WTC11 (cell line): ENCODE data around the gene ITGA3.

Experiments
- JUN ChIP-seq: sonication (generic); formaldehyde crosslinking; IDR thresholded peaks from 2 replicates; pipeline ENCODE4 v1.8.0; 2023; ENCODE audit warnings: mild to moderate bottlenecking, missing genetic modification reagents
- TF ChIP-seq, protein P1 (sequence below): fragments of 200-600 bp; IDR thresholded peaks from 2 replicates; pipeline ENCODE4 v1.8.0; 2022; ENCODE audit warnings: antibody characterized with exemption
- TF ChIP-seq, protein P2 (sequence below): sonication (generic); formaldehyde crosslinking; IDR thresholded peaks from 2 replicates; pipeline ENCODE4 v1.8.1; 2023; ENCODE audit warnings: mild to moderate bottlenecking, missing genetic modification reagents, moderate library complexity
- TF ChIP-seq, protein P3 (sequence below): sonication (generic); formaldehyde crosslinking; conservative IDR thresholded peaks from 2 replicates; pipeline ENCODE4 v1.8.1; 2022; ENCODE audit warnings: mild to moderate bottlenecking, missing genetic modification reagents

DNA sequence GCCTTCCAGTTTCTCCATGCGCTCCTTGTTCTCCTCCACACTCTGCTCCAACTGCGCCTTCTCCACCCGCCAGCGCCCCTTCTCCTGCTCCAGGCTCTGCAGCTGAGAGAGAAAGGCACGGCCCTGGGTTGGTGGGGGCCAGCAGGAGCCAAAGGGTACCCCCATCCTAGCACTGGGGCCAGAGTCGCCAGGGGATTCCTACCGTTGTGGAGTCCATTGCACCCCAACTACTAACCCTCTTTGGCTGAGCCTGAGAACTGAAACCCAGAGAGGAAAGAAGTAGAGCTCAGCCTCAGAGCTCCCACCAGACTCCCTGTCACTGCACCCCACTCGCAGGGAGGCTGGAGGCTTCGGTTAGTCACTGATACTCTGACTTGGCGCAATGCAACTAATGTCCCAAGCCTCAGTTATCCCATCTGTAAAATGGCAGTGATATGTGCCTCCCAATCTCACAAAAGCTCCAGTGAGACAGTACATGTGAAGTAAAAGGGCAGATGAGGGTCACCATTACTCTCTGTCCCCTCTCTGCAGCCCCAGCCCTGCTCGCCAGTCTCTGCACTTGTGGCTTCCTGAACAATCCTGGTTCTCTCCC lies 80.3 kb downstream of the ITGA3 start:
- TF ChIP-seq, protein P1, sequence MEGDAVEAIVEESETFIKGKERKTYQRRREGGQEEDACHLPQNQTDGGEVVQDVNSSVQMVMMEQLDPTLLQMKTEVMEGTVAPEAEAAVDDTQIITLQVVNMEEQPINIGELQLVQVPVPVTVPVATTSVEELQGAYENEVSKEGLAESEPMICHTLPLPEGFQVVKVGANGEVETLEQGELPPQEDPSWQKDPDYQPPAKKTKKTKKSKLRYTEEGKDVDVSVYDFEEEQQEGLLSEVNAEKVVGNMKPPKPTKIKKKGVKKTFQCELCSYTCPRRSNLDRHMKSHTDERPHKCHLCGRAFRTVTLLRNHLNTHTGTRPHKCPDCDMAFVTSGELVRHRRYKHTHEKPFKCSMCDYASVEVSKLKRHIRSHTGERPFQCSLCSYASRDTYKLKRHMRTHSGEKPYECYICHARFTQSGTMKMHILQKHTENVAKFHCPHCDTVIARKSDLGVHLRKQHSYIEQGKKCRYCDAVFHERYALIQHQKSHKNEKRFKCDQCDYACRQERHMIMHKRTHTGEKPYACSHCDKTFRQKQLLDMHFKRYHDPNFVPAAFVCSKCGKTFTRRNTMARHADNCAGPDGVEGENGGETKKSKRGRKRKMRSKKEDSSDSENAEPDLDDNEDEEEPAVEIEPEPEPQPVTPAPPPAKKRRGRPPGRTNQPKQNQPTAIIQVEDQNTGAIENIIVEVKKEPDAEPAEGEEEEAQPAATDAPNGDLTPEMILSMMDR, result no peak
- TF ChIP-seq, protein P2, sequence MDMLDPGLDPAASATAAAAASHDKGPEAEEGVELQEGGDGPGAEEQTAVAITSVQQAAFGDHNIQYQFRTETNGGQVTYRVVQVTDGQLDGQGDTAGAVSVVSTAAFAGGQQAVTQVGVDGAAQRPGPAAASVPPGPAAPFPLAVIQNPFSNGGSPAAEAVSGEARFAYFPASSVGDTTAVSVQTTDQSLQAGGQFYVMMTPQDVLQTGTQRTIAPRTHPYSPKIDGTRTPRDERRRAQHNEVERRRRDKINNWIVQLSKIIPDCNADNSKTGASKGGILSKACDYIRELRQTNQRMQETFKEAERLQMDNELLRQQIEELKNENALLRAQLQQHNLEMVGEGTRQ, result no peak
- TF ChIP-seq JUN, result no peak
- TF ChIP-seq, protein P3, sequence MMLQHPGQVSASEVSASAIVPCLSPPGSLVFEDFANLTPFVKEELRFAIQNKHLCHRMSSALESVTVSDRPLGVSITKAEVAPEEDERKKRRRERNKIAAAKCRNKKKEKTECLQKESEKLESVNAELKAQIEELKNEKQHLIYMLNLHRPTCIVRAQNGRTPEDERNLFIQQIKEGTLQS (CRISPR knock-in tag), result no peak
